ENCODE measurements around the gene JCAD.
"Not testable (repeated sequence)": the region's sequence is repeated elsewhere in the genome, so short reads cannot be mapped to it uniquely, and the experiment has no call there.

Gene JCAD

GRCh38 chr10:30007406-30007805, 52.0 kb downstream of the JCAD start:
- Histone ChIP-seq H3K79me2 (ENCODE audit: insufficient read depth, low read length) (no peaks in the 10 kb centered on the region), H3K4me1 (ENCODE audit: insufficient read depth, low read length, poor library complexity, severe bottlenecking) (no peaks in the 10 kb centered on the region), H3F3A (ENCODE audit: low read depth) (no peaks in the 10 kb centered on the region), H3K27me3 (ENCODE audit: insufficient read depth, low read length, poor library complexity, severe bottlenecking) (no peaks in the 10 kb centered on the region), H4K20me1 (ENCODE audit: insufficient read depth, low read length, poor library complexity, severe bottlenecking) (no peaks in the 10 kb centered on the region), H3K9ac (ENCODE audit: low read depth, low read length, poor library complexity, severe bottlenecking) (no peak overlapping the region), H3K4me2 (ENCODE audit: low read depth, low read length, poor library complexity, severe bottlenecking) (no peak overlapping the region), H2AFZ (ENCODE audit: low read length) (no peak overlapping the region), H3K36me3 (ENCODE audit: insufficient read depth, low read length) (no peaks in the 10 kb centered on the region), H3K9me2 (replicated peaks; ENCODE audit: low read depth, low read length) (no peaks in the 10 kb centered on the region), H3K4me3 (ENCODE audit: low read length, poor library complexity, severe bottlenecking) (no peak overlapping the region), H3K9me3 (ENCODE audit: insufficient read depth, low read depth, low read length) (no peaks in the 10 kb centered on the region)
- TF ChIP-seq CTCF (conservative IDR thresholded peaks at IDR 0.05; ENCODE audit: low read length) (no peak), EZH2phosphoT487 (IDR thresholded peaks at IDR 0.05; ENCODE audit: borderline replicate concordance) (no peak)

DNA sequence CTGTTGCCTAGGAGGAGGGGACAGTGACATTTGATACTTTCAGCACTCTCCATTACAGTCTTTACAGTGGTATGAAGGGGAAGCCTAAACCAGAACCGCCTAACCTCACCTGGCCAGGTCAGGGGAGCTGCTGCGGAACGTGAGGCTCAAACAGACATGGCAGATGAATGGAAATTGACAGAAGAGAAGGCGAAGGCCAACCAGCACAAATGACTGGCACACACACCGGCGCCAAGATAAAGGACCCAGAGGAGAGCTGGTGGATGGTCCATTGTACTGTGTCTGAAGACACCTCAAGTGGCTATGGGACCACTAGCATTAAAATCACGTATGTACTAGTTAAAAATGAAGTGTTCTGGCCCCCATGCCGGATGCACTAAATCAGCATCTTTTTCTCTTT, 53.0 kb downstream of the JCAD start:
- H3K9me2 ChIP-seq (replicated peaks; ENCODE audit: low read depth, low read length) = no peaks in the 10 kb centered on the region
- H3K4me3 ChIP-seq (ENCODE audit: low read length, poor library complexity, severe bottlenecking) = no peak overlapping the region
- H3F3A ChIP-seq (ENCODE audit: low read depth) = no peaks in the 10 kb centered on the region
- no peaks in the 10 kb centered on the region for H3K9me3 ChIP-seq (ENCODE audit: insufficient read depth, low read depth, low read length)
- H3K27me3 ChIP-seq (ENCODE audit: insufficient read depth, low read length, poor library complexity, severe bottlenecking) = no peaks in the 10 kb centered on the region
- no peaks in the 10 kb centered on the region for H4K20me1 ChIP-seq (ENCODE audit: insufficient read depth, low read length, poor library complexity, severe bottlenecking)
- no peak overlapping the region for H2AFZ ChIP-seq (ENCODE audit: low read length)
- H3K36me3 ChIP-seq (ENCODE audit: insufficient read depth, low read length) = no peaks in the 10 kb centered on the region
- H3K79me2 ChIP-seq (ENCODE audit: insufficient read depth, low read length) = no peaks in the 10 kb centered on the region
- H3K4me2 ChIP-seq (ENCODE audit: low read depth, low read length, poor library complexity, severe bottlenecking) = no peak overlapping the region
- no peak for TF ChIP-seq CTCF (conservative IDR thresholded peaks at IDR 0.05; ENCODE audit: low read length)
- no peak for TF ChIP-seq EZH2phosphoT487 (IDR thresholded peaks at IDR 0.05; ENCODE audit: borderline replicate concordance)
- peaks cover 6% of the 10 kb centered on the region for H3K4me1 ChIP-seq (ENCODE audit: insufficient read depth, low read length, poor library complexity, severe bottlenecking)
- no peak overlapping the region for H3K9ac ChIP-seq (ENCODE audit: low read depth, low read length, poor library complexity, severe bottlenecking)

DNA sequence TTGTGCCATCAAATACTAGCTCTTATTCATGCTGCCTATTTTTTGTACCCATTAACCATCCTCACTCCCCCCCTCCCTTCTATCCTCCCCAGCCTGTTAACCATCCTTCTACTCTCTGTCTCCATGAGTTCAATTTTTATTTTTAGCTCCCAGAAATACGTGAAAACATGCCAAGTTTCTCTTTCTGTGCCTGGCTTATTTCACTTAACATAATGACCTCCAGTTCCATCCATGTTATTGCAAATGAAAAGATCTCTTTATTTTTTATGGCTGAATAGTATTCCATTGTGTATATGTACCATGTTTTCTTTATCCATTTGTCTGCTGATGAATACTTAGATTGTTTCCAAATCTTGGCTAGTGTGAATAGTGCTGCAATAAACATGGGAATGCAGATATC, 54.3 kb downstream of the JCAD start:
- H3K9me2 ChIP-seq (replicated peaks; ENCODE audit: low read depth, low read length); H3F3A ChIP-seq (ENCODE audit: low read depth); H4K20me1 ChIP-seq (ENCODE audit: insufficient read depth, low read length, poor library complexity, severe bottlenecking); H3K4me1 ChIP-seq (ENCODE audit: insufficient read depth, low read length, poor library complexity, severe bottlenecking); H3K79me2 ChIP-seq (ENCODE audit: insufficient read depth, low read length); H3K9ac ChIP-seq (ENCODE audit: low read depth, low read length, poor library complexity, severe bottlenecking); H3K27me3 ChIP-seq (ENCODE audit: insufficient read depth, low read length, poor library complexity, severe bottlenecking); H3K9me3 ChIP-seq (ENCODE audit: insufficient read depth, low read depth, low read length); H3K4me3 ChIP-seq (ENCODE audit: low read length, poor library complexity, severe bottlenecking); H3K4me2 ChIP-seq (ENCODE audit: low read depth, low read length, poor library complexity, severe bottlenecking); H3K36me3 ChIP-seq (ENCODE audit: insufficient read depth, low read length); H2AFZ ChIP-seq (ENCODE audit: low read length): not testable (repeated sequence)

DNA sequence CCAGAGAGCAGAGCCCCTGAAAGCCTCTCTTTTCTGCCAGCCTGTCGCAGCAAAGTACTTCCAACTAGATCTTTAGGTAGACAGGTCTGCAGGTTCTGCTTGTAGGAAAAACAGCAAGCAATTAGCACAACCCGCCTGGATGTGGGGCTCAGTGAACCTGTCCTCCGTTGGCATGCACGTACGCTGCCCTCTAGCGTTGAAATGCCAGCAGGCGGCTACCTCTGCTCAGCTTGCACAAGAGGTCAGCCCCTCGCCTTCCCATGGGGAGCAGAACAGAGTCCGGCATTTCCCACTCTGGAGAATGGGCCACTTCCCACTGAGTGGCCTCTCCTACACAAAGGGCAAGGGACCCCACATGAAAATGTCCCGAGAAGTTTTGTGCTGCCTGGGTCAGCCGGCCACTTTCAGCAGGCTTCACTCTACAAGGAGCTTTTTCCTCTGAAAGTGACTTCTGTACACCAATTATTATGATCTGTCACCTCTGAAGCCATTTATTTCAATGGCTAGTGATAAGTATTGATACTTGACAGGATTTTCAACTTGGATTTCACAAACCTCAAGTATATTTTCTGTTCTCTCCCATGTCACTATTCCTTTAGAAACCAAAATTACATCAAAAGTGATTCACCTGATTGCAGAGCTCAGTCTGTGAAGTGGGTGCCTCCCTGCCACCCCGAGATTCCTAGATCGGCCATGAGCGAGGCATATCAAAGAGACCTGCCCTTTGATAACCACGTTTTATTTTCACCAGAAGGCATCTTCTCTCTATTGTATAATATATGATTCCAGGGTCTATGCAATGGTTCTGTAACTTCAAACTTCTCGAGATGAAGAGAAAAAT, 56.7 kb downstream of the JCAD start:
- H3F3A ChIP-seq (ENCODE audit: low read depth) = no peaks in the 10 kb centered on the region
- H3K9me3 ChIP-seq (ENCODE audit: insufficient read depth, low read depth, low read length) = no peaks in the 10 kb centered on the region
- no peaks in the 10 kb centered on the region for H3K79me2 ChIP-seq (ENCODE audit: insufficient read depth, low read length)
- TF ChIP-seq EZH2phosphoT487 (IDR thresholded peaks at IDR 0.05; ENCODE audit: borderline replicate concordance) = no peak
- TF ChIP-seq CTCF (conservative IDR thresholded peaks at IDR 0.05; ENCODE audit: low read length) = peak; percentile 94
- no peak overlapping the region for H3K4me3 ChIP-seq (ENCODE audit: low read length, poor library complexity, severe bottlenecking)
- H3K36me3 ChIP-seq (ENCODE audit: insufficient read depth, low read length) = no peaks in the 10 kb centered on the region
- peak overlapping the region; percentile 12 for H3K4me2 ChIP-seq (ENCODE audit: low read depth, low read length, poor library complexity, severe bottlenecking)
- peak overlapping the region; percentile 69 for H2AFZ ChIP-seq (ENCODE audit: low read length)
- peaks cover 6% of the 10 kb centered on the region for H3K4me1 ChIP-seq (ENCODE audit: insufficient read depth, low read length, poor library complexity, severe bottlenecking)
- H3K9me2 ChIP-seq (replicated peaks; ENCODE audit: low read depth, low read length) = no peaks in the 10 kb centered on the region
- H3K9ac ChIP-seq (ENCODE audit: low read depth, low read length, poor library complexity, severe bottlenecking) = no peak overlapping the region
- no peaks in the 10 kb centered on the region for H4K20me1 ChIP-seq (ENCODE audit: insufficient read depth, low read length, poor library complexity, severe bottlenecking)
- H3K27me3 ChIP-seq (ENCODE audit: insufficient read depth, low read length, poor library complexity, severe bottlenecking) = no peaks in the 10 kb centered on the region
